WERI-Rb-1 (cell line): ENCODE results near the gene MTCH2.

Experiments
- DNase-seq: peaks from one replicate; pipeline ENCODE4 v3.0.0-alpha.2; 2020
- H3K27ac ChIP-seq: fragments of 250-450 bp; sonication (Bioruptor Pico); 2 replicates; pipeline ENCODE4 v1.5.1; 2020; ENCODE audit warnings: mild to moderate bottlenecking, moderate library complexity
- H3K27me3 ChIP-seq: fragments of 250-450 bp; sonication (Bioruptor Pico); 2 replicates; pipeline ENCODE4 v1.5.1; 2021; ENCODE audit warnings: mild to moderate bottlenecking, low read depth, moderate library complexity; ENCODE audit not compliant: insufficient read depth, severe bottlenecking
- H3K36me3 ChIP-seq: fragments of 250-450 bp; sonication (Bioruptor Pico); 2 replicates; pipeline ENCODE4 v1.5.1; 2020; ENCODE audit warnings: mild to moderate bottlenecking, moderate library complexity
- H3K4me3 ChIP-seq: 2 replicates; pipeline ENCODE4 v1.5.1; 2011; ENCODE audit warnings: low read depth, mild to moderate bottlenecking, control low read depth, low read length
- H3K9me3 ChIP-seq: fragments of 250-450 bp; sonication (Bioruptor Pico); 2 replicates; pipeline ENCODE4 v1.5.1; 2021; ENCODE audit warnings: mild to moderate bottlenecking, moderate library complexity; ENCODE audit not compliant: severe bottlenecking
- CTCF ChIP-seq: IDR thresholded peaks from 2 replicates; pipeline ENCODE4 v1.5.1; 2011; ENCODE audit warnings: low read depth, mild to moderate bottlenecking, control low read depth, inconsistent platforms, low read length

The MTCH2 gene

GRCh38 chr11:47686151-47686550 lies 43.8 kb upstream of the MTCH2 start:
- no peak overlapping the region for H3K4me3 ChIP-seq
- no peak for TF ChIP-seq CTCF
- H3K9me3 ChIP-seq: no peaks in the 10 kb centered on the region
- no peaks in the 10 kb centered on the region for H3K27me3 ChIP-seq
- DNase-seq: no peak
- H3K36me3 ChIP-seq: no peaks in the 10 kb centered on the region
- no peak overlapping the region for H3K27ac ChIP-seq

- Histone ChIP-seq H3K27ac (no peak overlapping the region), H3K9me3 (no peaks in the 10 kb centered on the region), H3K4me3 (no peak overlapping the region), H3K27me3 (no peaks in the 10 kb centered on the region), H3K36me3 (no peaks in the 10 kb centered on the region)
- no peak for DNase-seq
- no peak for TF ChIP-seq CTCF
Measured at GRCh38 chr11:47675851-47676250, 33.5 kb upstream of the MTCH2 start.

GRCh38 chr11:47672283-47672730 lies 29.9 kb upstream of the MTCH2 start:
- H3K4me3 ChIP-seq: no peak overlapping the region
- TF ChIP-seq CTCF: no peak
- DNase-seq: no peak
- no peak overlapping the region for H3K27ac ChIP-seq
- no peaks in the 10 kb centered on the region for H3K9me3 ChIP-seq
- H3K36me3 ChIP-seq: no peaks in the 10 kb centered on the region
- no peaks in the 10 kb centered on the region for H3K27me3 ChIP-seq

GRCh38 chr11:47669856-47670255 lies 27.5 kb upstream of the MTCH2 start:
- Histone ChIP-seq H3K27ac (no peak overlapping the region), H3K9me3 (no peaks in the 10 kb centered on the region), H3K36me3 (no peaks in the 10 kb centered on the region), H3K27me3 (no peaks in the 10 kb centered on the region), H3K4me3 (no peak overlapping the region)
- no peak for TF ChIP-seq CTCF
- DNase-seq: no peak

GRCh38 chr11:47668665-47669064 lies 26.3 kb upstream of the MTCH2 start:
- no peak for TF ChIP-seq CTCF
- DNase-seq: no peak
- no peak overlapping the region for H3K27ac ChIP-seq

GRCh38 chr11:47667555-47667954 lies 25.2 kb upstream of the MTCH2 start:
- no peak for DNase-seq
- no peak for TF ChIP-seq CTCF

More at GRCh38 chr11:47668665-47669064, 26.3 kb upstream of the MTCH2 start:
- Histone ChIP-seq H3K36me3 (no peaks in the 10 kb centered on the region), H3K27me3 (no peaks in the 10 kb centered on the region), H3K4me3 (no peak overlapping the region), H3K9me3 (no peaks in the 10 kb centered on the region)

More at GRCh38 chr11:47667555-47667954, 25.2 kb upstream of the MTCH2 start:
- no peak overlapping the region for H3K27ac ChIP-seq
- no peaks in the 10 kb centered on the region for H3K27me3 ChIP-seq
- H3K4me3 ChIP-seq: no peak overlapping the region
- H3K9me3 ChIP-seq: no peaks in the 10 kb centered on the region
- no peaks in the 10 kb centered on the region for H3K36me3 ChIP-seq
